Activated T-cell treated with anti-CD3 and anti-CD28 coated beads for 1 hour (primary cell): ENCODE measurements around the gene MIOS.
A peak's percentile ranks its signal among the peaks of the same experiment; 100 is the strongest.

Source experiments
- DNase-seq: peaks from one replicate; pipeline ENCODE4 v3.0.0-alpha.2; 2020; ENCODE audit warnings: low read depth

MIOS gene

DNA sequence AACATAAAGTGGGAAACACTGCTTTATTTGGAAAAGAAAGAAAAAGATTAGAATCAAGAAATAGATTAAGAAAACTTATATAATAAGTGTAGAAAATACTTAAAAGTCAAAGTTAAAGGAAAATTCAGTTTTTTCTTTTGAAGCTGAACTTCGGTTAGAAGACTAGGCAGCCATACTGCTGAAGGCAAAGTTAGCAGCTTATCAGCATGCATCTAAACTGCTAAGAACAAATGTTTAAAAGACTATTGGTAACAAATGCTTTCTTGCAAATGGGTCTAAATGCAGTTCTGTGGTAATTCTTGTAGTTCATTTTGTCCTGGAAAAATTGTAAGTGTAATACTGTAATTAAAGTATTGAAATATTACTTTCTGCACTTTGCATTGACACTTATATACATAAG lies 18.0 kb downstream of the MIOS start:
- DNase-seq: no peak

DNA sequence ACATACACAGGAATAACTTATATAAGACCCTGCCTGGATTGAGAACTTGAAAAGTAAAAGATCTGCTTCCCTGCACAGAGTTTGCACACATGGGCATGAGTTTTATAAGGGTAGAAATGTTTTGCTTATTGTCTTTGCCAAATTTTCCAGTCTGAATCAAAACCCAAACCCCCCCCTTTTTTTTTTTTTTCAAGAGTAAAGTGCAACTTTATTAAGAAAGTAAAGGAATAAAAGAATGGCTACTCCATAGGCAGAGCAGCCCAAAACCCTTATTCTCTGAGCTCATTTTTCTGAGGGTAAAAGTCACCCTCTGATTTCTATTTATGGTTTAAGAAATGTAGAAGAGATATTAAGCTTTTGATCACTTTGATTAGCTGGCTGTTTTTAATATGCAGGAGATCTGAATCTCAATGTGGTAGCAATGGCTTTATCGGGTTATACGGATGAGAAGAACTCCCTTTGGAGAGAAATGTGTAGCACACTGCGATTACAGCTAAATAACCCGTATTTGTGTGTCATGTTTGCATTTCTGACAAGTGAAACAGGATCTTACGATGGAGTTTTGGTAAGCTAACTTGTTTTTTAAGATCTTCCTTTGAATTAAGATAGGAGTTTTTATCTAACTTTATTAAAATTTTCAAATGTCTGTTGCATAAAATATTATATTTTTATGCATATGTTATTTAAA lies 18.7 kb downstream of the MIOS start:
- DNase-seq: no peak

DNA sequence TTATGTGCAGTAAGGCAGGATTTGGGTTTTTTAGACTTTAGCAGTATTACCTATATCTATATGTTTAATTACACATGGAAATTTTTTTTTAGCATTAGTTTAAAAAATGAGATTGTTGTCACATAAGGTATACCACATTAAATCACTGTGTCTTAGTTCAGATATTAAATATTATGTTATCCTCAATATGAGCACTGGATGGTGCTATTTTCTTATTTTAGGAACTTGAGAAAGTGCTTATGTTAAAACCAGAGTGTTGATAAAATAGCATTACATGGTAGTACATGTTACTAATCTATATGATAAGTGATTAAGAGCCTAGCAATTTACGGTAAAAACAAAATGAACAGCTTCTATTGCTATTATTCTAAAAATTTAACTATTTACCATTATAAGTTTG lies 28.8 kb downstream of the MIOS start:
- DNase-seq: no peak

DNA sequence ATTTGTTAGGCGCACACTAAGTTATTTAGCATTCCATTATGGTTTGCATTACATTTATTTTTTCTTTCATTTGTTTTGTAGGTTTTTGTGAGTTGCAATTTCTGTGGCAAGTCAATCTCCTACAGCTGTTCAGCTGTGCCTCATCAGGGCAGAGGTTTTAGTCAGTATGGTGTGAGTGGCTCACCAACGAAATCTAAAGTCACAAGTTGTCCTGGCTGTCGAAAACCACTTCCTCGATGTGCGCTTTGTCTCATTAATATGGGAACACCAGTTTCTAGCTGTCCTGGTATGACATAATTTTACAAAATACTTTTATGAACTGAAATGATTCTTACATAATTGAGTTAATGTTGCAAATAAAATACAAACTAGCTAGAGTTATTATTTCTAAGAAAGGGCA lies 29.5 kb downstream of the MIOS start:
- DNase-seq: no peak

DNA sequence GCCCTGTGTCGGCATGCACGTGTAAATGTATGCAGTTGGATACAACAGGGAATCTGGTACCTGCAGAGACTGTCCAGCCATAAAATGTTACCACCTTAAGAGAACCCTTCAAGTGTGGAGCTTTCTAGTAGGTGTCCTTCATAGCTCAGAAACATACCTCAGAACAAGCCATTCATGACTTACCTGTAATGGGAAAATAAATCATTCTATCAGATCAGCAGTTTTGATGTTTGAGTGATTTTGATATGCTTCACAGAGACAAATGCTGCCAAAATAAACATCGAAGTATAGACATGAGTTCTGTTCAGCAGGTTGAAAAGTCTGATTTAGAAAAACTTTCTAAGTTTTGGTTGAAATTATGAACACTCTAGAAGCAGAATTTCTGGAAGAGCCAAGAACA lies 40.3 kb downstream of the MIOS start:
- DNase-seq: no peak

DNA sequence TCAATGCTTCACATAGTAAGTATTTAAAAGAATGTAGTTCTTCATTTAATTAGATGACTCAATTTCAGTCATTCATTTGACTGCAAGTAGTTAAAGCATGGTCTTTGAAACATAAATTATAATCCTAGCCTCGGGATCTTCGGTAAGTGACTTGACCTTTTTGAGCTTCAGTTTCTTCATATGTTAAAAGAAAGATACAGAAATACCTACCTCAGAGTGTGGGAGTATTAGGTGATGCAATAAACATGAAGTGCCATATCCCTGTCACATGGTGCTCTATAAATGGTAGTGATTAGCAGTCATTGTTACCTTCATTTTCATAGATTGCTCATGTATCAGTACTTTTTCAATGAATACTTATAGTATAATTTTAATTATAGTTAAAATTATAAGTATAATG lies 42.6 kb downstream of the MIOS start:
- DNase-seq: no peak

DNA sequence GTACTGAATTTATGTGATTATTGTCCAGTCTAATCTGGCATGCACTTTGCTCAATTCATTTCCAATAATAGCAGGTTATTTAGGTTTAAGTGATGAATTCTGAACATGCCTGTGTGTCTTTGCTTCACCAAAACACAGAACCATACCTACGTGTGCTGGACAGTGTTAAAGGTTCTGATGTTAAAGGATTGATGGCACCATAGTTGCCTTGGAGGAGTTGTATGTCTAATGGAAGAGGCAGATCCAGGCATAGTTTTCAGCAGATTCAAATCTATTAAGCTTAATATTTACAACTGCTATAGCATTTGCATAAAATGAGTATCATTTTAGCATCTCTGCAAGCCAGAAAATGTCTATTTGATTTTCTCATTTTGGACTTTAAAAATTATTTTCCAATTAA lies 45.8 kb downstream of the MIOS start:
- DNase-seq: no peak

DNA sequence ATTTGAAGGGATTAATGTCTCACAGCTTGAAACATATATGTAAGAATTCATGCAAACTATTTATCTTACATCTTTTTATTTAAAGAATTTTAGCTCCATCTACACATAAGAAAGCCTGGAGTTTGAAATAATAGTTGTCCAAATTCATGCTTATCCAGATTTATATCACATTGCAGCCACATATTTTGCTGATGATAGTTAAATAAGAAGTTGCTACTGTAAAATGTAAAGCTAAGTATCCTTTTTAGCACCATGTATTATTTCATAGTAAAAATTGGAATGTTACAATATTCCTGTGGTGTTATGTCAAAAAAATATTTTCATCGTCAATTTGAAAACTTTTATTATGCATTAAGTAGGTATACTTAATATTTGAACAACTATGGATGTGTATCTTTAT lies 46.5 kb downstream of the MIOS start:
- DNase-seq: no peak

DNA sequence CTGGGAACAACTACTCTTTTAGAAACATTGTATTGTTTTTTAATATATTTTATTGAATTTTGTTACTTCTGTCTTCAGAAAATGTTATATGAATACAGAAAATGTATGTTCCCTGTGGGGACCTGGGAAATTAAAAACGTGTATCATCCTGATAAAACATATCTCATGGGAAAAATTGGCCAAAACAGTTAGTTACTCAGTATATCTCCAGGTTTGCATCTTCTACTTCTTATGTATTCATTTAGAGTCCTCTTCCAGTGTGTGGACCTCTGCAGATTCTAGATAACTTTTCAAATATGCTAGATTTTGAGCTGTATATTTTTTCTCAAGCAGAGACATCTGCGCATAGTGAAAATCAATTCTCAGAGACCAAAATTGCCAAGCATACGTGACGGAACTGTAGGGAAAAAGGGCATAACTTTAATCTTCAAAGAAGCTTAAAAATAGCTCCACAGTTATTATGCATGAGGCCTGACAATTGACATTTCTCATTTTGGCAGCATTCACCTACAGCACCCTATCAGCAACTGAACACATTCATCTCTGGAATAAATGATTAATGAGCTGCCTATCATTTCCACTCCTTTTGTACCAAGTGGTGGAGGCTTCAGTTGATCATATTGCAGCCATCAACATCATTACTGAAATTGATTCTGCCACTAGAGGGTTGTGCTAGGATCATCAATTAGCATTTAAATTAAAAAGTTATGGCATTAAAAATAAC lies 47.5 kb downstream of the MIOS start:
- no peak for DNase-seq

DNA sequence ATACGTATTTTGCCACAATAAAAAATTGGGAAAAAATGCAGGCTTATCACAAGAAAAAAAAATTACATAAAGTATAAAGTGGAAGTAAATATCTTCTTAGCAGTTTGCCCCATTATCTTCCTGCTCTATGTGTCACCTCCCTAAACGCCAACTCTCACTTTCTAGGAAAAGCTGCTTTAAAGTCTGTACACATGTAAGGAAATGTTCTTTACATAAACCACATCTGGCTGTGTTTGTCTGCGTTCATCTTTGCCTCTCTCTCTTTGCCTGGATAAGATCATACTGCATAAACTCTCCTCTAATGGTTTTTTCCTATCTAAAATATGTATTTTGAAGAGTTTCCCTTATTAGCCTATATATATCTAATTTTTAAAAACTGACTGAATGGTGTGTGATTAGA lies 50.9 kb downstream of the MIOS start:
- DNase-seq: no peak

DNA sequence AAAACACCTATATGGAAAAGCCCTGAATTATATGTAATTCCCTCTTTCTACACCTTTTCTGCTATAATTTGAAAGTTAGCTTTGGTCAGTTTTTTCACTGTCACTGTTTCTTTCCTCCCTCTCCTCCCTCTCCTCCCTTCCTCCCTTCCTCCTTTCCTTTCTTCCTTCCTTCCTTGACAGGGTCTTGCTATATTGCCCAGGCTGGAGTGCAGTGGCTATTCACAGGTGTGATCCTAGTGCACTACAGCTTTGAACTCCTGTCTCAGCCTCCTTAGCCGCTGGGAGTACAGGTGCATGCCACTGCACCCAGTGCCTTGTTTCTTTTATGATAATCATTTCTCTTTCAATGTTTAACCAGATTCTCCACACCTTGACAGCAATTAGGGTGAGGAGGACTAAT lies 51.7 kb downstream of the MIOS start:
- DNase-seq: no peak

DNA sequence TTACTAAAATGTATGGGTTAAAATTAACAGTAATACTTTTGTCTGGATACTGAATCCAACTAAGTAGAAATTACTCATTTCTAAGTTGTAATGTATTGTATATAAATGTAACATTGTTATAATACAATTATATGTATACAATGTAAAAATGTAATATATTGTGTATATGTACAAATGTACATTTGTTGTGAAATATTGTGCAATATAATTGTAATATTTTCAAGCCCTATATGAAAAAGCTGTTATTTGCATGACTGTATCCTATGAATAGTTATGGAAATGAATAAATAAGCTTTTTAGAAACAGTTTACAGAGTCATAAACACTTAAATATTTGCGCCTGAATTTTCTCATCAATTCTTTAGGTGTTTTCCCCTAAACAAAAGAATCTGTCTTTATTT lies 53.6 kb downstream of the MIOS start:
- no peak for DNase-seq

DNA sequence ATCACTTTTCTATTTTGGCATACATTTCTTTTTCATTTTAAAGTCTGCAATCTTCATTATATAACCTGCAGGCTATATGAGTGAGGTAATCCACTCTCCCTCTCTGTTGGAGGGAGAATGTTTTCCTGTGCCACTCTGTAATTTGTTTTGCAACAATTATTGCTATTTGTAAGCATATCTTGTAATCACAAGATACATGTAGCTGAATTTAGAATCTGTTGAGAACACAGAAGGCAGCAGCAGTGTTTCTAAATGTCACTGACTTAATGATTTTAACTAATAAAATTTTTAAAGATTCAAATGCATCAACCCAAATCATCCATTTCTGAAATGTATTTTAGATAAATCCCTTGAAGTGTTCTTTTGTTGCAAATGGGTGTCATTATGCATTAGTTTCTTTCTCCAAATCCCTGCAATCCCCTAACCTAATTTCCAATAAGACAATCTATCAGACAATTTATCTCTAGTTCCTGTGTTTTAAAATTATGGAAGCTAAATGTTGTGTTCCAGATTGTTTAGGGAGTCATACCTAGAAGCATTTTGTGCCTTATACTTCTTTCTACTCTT lies 54.0 kb downstream of the MIOS start:
- no peak for DNase-seq

DNA sequence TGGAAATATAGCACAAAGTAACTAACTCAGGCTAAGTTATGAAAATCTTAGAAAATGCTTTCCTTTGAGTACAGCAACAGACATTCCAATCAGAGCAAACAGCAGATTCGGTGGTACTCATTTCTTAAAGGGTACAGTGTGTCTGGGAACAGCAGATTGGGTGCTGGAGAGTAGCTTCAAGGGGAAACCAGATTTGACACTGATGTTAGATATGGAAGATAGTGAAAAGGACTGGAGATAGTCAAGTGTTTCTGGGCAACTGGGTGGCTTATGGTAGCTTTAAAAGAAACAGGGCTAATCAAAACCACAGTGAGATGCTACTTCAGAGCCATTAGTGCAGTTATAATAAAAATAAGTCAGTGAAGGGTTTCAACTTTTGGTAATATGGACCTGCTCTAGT lies 61.8 kb downstream of the MIOS start:
- no peak for DNase-seq

DNA sequence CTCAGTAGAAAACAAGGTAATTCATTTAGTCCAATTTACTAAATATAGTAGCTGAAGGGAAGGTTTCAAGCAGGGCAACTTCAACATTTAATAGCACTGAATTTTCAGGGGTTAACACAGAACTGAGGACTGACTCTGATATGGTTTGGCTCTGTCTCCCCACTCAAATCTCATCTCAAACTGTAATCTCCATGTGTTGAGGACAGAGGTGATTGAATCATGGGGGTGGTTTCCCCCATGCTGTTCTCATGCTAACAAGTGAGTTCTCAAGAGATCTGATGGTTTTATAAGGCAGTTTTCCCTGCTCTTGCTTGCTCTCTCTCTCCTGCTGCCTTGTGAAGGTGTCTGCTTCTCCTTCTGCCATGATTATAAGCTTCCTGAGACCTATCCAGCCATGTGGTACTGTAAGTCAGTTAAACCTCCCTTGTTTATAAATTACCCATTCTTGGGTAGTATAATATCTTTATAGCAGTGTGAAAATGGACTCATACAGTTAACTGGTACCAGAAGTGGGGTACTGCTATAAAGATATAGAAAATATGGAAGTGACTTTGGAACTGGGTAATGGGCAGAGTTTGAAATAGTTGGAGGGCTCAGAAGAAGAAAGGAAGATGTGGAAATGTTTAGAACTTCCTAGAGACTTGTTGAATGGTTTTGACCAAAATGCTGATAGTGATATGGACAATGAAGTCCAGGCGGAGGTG lies 64.1 kb downstream of the MIOS start:
- DNase-seq: no peak

DNA sequence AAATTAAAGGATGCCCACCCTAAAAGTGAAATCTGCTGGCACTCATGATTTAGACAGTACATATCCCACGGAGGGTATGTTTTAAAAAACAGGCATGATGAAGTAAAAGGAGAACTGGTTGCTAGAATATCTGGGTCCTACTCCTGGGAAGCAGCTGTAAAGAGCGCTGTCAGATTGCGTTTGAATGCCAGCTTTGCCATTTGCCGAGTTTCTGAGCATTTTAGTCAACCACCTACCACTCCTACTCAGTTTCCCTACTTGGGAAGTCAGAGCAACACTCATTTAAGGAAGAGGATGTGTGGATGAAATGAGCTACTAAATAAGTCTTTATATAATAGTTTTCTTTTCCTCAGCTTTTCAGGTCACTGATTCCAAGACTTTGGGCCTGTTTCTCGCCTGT lies 72.7 kb downstream of the MIOS start:
- no peak for DNase-seq

DNA sequence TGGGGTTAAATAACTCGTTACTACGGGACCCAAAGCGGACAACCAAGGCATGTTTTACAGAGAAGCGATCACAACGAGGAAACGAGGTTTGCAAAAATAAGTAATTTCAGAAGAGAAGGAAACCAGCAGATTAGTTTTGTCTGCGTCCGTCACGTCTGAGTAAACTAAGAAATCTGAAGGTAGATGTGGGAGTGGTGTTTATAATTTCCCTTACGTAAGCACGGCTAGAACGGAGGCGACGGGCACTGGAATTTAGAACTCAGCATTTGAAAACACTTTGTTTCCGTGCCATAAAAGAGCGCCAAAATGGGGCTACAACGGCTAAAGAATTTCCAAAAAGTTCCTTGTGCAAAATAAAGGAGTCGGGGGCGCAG lies 73.2 kb downstream of the MIOS start:
- peak; percentile 30 for DNase-seq

DNA sequence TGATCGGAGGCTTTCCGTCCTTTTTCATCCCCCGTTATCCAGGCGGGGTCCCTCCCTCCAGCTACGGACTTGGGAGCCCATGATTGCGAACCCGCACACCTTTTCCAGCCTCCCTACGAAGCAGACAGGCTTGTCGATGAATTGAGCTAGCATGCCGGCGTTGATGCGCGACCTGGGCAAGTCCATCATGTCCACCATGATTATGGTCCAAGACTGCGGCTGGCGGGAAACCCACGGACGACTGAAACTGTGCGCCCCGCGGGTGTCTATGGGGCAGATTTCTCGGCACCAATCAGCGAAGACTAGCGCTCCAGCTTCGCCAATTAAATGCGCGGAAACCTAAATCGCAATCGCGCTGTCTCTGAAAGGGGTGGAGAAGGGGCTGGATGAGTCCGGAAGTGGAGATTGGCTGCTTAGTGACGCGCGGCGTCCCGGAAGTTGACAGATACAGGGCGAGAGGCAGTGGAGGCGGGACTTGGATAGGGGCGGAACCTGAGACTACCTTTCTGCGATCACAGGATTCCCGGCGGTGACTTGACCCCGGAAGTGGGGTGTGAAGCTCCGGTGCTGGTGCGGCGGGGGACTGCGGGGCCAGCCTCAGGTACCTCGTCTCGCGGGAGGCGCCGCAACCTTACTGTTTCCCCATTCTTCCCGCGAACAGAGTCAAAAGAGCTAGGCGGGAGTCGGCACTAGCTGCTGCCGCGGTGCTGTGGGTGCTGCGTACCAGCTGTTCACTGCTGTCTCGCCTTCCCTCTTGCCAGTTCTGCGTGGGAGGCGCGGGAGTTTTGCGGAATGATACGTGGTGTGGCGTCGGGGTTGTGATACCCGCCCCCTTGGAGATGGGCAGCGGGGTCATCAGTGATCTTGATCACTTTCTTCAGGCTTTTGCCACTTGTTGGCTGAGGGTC lies 73.8 kb downstream of the MIOS start, which contains the start of gene UMAD1:
Gene UMAD1 (plus strand): TSS at position 532 of the 908 bp plus-strand sequence. CDS start 32,620 bp downstream, outside the sequence.
- DNase-seq: peak; percentile 95

DNA sequence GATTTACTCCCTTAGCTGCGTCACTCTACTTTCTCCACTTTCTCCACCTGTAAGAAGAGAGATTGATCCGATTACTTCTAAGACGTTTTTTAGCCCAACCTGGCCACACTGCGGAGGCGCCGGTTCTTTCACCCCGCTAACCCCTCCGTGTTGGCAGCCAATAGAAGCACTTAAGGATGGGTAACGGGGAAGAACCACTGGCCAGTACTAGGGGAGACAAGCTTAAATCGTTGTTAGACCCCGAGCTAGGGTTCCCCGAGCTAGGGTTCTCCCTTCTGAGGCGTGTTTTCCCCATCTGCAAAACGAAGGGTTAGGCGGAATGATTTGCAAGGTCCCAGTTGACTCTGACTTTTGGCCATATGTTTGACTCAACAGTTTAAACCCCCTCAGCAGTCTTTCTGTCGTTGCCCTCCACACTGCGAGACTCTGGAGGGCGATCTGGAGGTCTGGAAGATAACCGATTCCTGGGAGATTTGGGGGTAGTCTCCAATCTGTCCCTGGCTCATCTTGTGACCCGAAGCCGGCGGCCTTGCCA lies 74.5 kb downstream of the MIOS start:
- no peak for DNase-seq

DNA sequence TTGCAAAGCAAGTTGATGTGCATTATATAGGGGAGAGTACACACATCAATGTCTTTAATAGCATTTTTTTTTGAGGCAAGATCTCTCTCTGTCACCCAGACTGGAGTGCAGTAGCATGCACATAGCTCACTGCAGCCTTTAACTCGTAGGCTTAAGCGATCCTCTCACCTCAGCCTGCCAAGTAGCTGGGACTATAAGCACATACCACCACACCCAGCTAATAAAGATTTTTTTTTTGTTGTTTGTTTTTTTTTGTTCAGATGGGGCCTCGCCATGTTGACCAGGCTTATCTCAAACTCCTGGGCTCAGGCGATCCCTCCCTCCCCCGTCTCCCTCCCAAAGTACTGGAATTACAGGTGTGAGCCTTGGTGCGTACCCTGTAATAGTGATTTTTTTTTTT lies 75.4 kb downstream of the MIOS start:
- DNase-seq: no peak

DNA sequence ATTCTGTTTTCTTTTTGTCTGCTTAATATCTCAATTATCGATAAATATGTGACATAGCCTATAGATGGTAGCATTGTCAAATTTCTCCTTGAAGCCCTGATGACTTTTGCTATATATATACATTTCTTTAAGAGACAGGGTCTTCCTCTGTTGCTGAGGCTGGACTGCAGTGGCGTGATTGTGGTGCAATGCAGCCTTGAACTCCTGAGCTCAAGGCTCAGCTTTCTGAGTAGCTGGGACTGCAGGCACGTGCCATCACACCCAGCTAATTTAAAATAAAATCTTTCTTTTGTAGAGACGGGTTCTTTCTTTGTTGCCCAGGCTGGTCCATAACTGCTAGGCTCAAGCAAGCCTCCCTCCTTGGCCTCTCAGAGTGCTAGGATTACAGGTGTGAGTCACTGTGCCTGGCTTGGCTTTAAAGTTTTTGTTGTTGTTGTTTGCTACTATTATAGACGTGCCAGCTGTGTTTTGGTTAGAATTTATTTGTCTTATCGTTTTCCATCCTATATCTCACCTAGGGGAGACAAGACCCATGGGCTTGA lies 80.9 kb downstream of the MIOS start:
- no peak for DNase-seq
